Left lung (tissue), 10 donors: ENCODE measurements around the gene DNAJB1. TPM values are rescaled to one million over a fixed set of nuclear protein-coding genes. Genes with fewer than 3 reads are reported as not detected.

Experiments used
- ATAC-seq: fragments of 200-7000 bp; cut with Tn5 transposase; one replicate; pipeline ENCODE4 v1.9.1; 2020; ENCODE audit warnings: moderate library complexity
- DNase-seq, 4 donors: peaks; one replicate each; pipeline ENCODE4 v3.0.0-alpha.2; 2013 to 2020
- H3K27ac ChIP-seq, 2 donors: fragments of 200-600 bp; sonication (generic) in 1 of 2; one replicate each; pipeline versions ENCODE4 v1.5.0 to v1.8.0; 2020 to 2021
- H3K27me3 ChIP-seq, 2 donors: fragments of 200-600 bp; sonication (generic) in 1 of 2; one replicate each; pipeline versions ENCODE4 v1.5.0 to v1.8.0; 2020 to 2021
- H3K36me3 ChIP-seq, 2 donors: fragments of 200-600 bp; sonication (generic) in 1 of 2; one replicate each; pipeline versions ENCODE4 v1.5.0 to v1.8.0; 2020 to 2021
- H3K4me1 ChIP-seq, 2 donors: fragments of 200-600 bp; one replicate each; pipeline ENCODE4 v1.8.0; 2021
- H3K4me3 ChIP-seq, 2 donors: fragments of 200-600 bp; sonication (generic) in 1 of 2; one replicate each; pipeline versions ENCODE4 v1.5.0 to v1.8.0; 2020 to 2021; ENCODE audit warnings: mild to moderate bottlenecking in 1 of 2
- H3K9me3 ChIP-seq, 2 donors: fragments of 200-600 bp; sonication (generic) in 1 of 2; one replicate each; pipeline versions ENCODE4 v1.5.0 to v1.8.0; 2020 to 2021
- CTCF ChIP-seq, 2 donors: fragments of 200-600 bp; sonication (generic) in 1 of 2; IDR thresholded peaks; one replicate each; pipeline versions ENCODE4 v1.5.0 to v1.8.0; 2021; ENCODE audit warnings: antibody characterized with exemption in 2 of 2
- intact Hi-C, 2 donors: fragments of 100-400 bp; cut with DNase I; formaldehyde crosslinking; loops; one replicate each; pipeline versions ENCODE4 v1.11.2 to v1.14.2; 2022
- polyA plus RNA-seq, 6 donors: library from polyadenylated mRNA; unstranded; fragments of 120-200 nt; gene quantifications; one replicate each; pipeline ENCODE4 v1.2.1, GENCODE V29; 2013; ENCODE audit not compliant: insufficient read length in 6 of 6
- total RNA-seq, 2 donors: library from RNA; stranded (reverse); fragmentation: NEBNext Ultra II Directional; extraction: Animal tissue kit (Norgen Biotek cat#: 25700); gene quantifications; one replicate each; pipeline ENCODE4 v1.2.1, GENCODE V29; 2021
- donor health status: DM: no; HTN: yes; CAD: no.
- donor health status: DM: no; HTN: no; CAD: no.

DNAJB1 gene
- total and polyA plus RNA-seq, 8 donors: 70.8 to 110 (median 91.5) TPM

GRCh38 chr19:14519860-14520407 lies 1.7 kb upstream of the DNAJB1 start:
- TF ChIP-seq CTCF (IDR thresholded peaks at IDR 0.05): no peak
- Histone ChIP-seq H3K27me3 (no peaks in the 10 kb centered on the region), H3K9me3 (no peaks in the 10 kb centered on the region), H3K27ac (peak overlapping the region; percentile 99 to 100), H3K4me1 (peaks cover 11 to 42% of the 10 kb centered on the region in 2 donors), H3K36me3 (peaks cover 3 to 20% of the 10 kb centered on the region in 2 donors), H3K4me3 (no peak overlapping the region)
- intact Hi-C loops: no loop called here
- DNase-seq (peak in 1 of 4 donors; percentile 47), ATAC-seq (no peak)

GRCh38 chr19:14519245-14519859 lies 1.2 kb upstream of the DNAJB1 start:
- Histone ChIP-seq H3K27ac (peak overlapping the region; percentile 99 to 100), H3K4me1 (peaks cover 11 to 48% of the 10 kb centered on the region in 2 donors), H3K27me3 (no peaks in the 10 kb centered on the region), H3K9me3 (no peaks in the 10 kb centered on the region), H3K36me3 (peaks cover 5 to 25% of the 10 kb centered on the region in 2 donors), H3K4me3 (peak overlapping the region in 1 of 2 donors; percentile 97)
- TF ChIP-seq CTCF (IDR thresholded peaks at IDR 0.05): no peak
- ATAC-seq: no peak
- intact Hi-C loops: no loop called here
- DNase-seq: no peak

- DNase-seq: no peak
- Histone ChIP-seq H3K4me3 (peak overlapping the region; percentile 83 to 97), H3K4me1 (peaks cover 11 to 59% of the 10 kb centered on the region in 2 donors), H3K36me3 (peaks cover 5 to 36% of the 10 kb centered on the region in 2 donors), H3K27me3 (no peaks in the 10 kb centered on the region), H3K9me3 (no peaks in the 10 kb centered on the region), H3K27ac (peak overlapping the region; percentile 99 to 100)
- intact Hi-C loops: no loop called here
- ATAC-seq: no peak
- no peak for TF ChIP-seq CTCF (IDR thresholded peaks at IDR 0.05)
These were observed 754 bp downstream of the DNAJB1 start for GRCh38 chr19:14517446-14517839.

DNA sequence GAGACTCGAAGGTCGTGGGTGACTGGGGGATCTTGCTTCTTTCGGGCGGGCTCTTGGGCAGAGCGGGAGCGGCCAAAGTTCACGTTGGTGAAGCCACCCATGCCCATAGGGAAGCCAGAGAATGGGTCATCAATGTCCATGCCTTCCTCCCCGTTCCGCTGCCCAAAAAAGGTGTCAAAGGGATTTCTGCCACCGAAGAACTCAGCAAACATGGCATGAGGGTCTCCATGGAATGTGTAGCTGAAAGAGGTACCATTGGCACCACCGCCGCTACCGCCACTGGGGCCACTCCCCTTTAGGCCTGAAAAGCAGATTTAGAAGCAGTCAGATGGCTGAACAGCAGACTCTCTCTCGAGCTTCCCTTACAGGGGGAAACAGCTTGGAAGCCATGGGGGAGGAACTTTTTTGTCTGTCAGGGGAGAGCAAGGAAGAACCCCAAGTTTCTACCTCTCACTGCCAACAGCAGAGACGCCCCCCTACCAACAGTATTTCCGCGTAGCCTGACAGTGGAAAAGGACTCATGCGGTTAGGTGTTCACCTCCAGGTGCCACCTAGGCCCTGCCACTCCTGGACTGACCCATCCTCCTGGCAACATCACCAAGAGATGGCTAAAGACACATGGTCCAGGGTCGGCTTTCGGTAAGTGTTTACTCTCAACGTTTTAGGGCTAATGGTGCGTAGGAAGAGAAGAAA lies 1.3 kb downstream of the DNAJB1 start:
- Histone ChIP-seq H3K4me3 (peak overlapping the region; percentile 83 to 97), H3K9me3 (no peaks in the 10 kb centered on the region), H3K27ac (peak overlapping the region; percentile 99 to 100), H3K4me1 (peaks cover 11 to 59% of the 10 kb centered on the region in 2 donors), H3K36me3 (peaks cover 5 to 36% of the 10 kb centered on the region in 2 donors), H3K27me3 (no peaks in the 10 kb centered on the region)
- intact Hi-C loops: no loop called here
- ATAC-seq (no peak), DNase-seq (no peak)
- TF ChIP-seq CTCF (IDR thresholded peaks at IDR 0.05): no peak

DNA sequence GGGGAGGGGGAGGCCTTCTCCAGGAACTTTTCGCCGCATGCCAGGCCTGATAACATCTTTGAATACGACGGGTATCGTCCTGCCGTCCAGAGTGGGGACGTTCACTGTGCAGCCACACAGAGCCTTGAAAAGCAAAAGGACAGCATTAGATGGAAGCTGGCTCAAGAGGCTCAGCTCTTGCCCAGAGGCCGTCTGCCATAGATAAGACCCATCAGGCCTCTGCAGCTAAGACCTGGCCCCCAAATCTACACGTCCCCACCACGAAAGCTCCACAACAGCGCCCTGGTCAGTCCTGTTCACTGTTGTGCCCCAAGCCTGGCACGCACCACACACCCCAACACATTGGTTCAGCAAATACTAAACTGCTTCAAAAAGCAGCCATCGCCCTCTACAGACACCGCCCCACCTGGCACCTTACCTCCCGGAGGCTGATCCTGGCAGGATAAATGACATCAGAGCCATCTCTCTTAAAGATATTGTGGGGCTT lies 2.1 kb downstream of the DNAJB1 start:
- Histone ChIP-seq H3K36me3 (peaks cover 5 to 36% of the 10 kb centered on the region in 2 donors), H3K27me3 (no peaks in the 10 kb centered on the region), H3K4me1 (peaks cover 11 to 66% of the 10 kb centered on the region in 2 donors), H3K4me3 (peak overlapping the region; percentile 83 to 97), H3K27ac (peak overlapping the region; percentile 99 to 100), H3K9me3 (no peaks in the 10 kb centered on the region)
- intact Hi-C loops: no loop called here
- ATAC-seq (peak; percentile 2), DNase-seq (no peak)
- TF ChIP-seq CTCF (IDR thresholded peaks at IDR 0.05): no peak
